DOHH2 (cell line): ENCODE data around the gene ECHS1.

Experiments used
- H3F3A ChIP-seq: fragments of 200-600 bp; sonication (generic), shearing (Covaris generic); 2 replicates; pipeline ENCODE4 v1.6.0; 2016; ENCODE audit warnings: antibody characterized with exemption, mild to moderate bottlenecking; ENCODE audit not compliant: control insufficient read depth, insufficient read depth
- H3K27ac ChIP-seq: fragments of 200-600 bp; sonication (generic); 2 replicates; pipeline ENCODE4 v1.5.1; 2014; ENCODE audit warnings: low read depth, mild to moderate bottlenecking, low read length, moderate library complexity
- H3K27me3 ChIP-seq: fragments of 200-600 bp; sonication (generic); 2 replicates; pipeline ENCODE4 v1.6.1; 2014; ENCODE audit warnings: mild to moderate bottlenecking, low read length, mixed read lengths; ENCODE audit not compliant: control insufficient read depth
- H3K36me3 ChIP-seq: fragments of 200-600 bp; sonication (generic); 2 replicates; pipeline ENCODE4 v1.6.1; 2014; ENCODE audit warnings: mild to moderate bottlenecking, low read length, moderate library complexity, mixed read lengths; ENCODE audit not compliant: control insufficient read depth
- H3K4me1 ChIP-seq: fragments of 200-600 bp; sonication (generic); 2 replicates; pipeline ENCODE4 v1.6.1; 2014; ENCODE audit warnings: mild to moderate bottlenecking, low read length, mixed read lengths; ENCODE audit not compliant: control insufficient read depth
- H3K4me2 ChIP-seq: fragments of 200-600 bp; sonication (generic); 2 replicates; pipeline ENCODE4 v1.6.0; 2014; ENCODE audit warnings: mild to moderate bottlenecking, low read length, moderate library complexity
- H3K4me3 ChIP-seq: fragments of 200-600 bp; sonication (generic); 2 replicates; pipeline ENCODE4 v1.5.1; 2014; ENCODE audit warnings: mild to moderate bottlenecking, low read length, mixed read lengths
- H3K79me2 ChIP-seq: fragments of 200-600 bp; sonication (generic); 2 replicates; pipeline ENCODE4 v1.6.1; 2014; ENCODE audit warnings: mild to moderate bottlenecking, low read length, mixed read lengths; ENCODE audit not compliant: control insufficient read depth
- H3K9me2 ChIP-seq: fragments of 200-600 bp; sonication (generic); replicated peaks from 2 replicates; pipeline ENCODE4 v1.6.1; 2014; ENCODE audit warnings: mild to moderate bottlenecking, low read length, mixed read lengths; ENCODE audit not compliant: control insufficient read depth
- H3K9me3 ChIP-seq: fragments of 200-600 bp; sonication (generic); 2 replicates; pipeline ENCODE4 v1.6.1; 2014; ENCODE audit warnings: antibody characterized with exemption, low read length, mixed read lengths; ENCODE audit not compliant: control insufficient read depth, insufficient read depth
- H4K20me1 ChIP-seq: fragments of 200-600 bp; sonication (generic); 2 replicates; pipeline ENCODE4 v1.6.0; 2014; ENCODE audit warnings: low read depth, mild to moderate bottlenecking, antibody characterized with exemption, low read length, moderate library complexity; ENCODE audit not compliant: control insufficient read depth, insufficient read depth
- EZH2phosphoT487 ChIP-seq: fragments of 200-600 bp; sonication (generic); IDR thresholded peaks from 2 replicates; pipeline ENCODE4 v1.6.1; 2017; ENCODE audit warnings: borderline replicate concordance, mild to moderate bottlenecking, antibody characterized with exemption, low read length, moderate library complexity, mixed read lengths
- TF ChIP-seq, protein P1 (sequence below): fragments of 200-600 bp; sonication (generic); IDR thresholded peaks from one replicate; pipeline ENCODE4 v1.5.1; 2014; ENCODE audit warnings: antibody characterized with exemption, mild to moderate bottlenecking, low read depth, low read length; ENCODE audit not compliant: poor library complexity, severe bottlenecking

ECHS1 gene

DNA sequence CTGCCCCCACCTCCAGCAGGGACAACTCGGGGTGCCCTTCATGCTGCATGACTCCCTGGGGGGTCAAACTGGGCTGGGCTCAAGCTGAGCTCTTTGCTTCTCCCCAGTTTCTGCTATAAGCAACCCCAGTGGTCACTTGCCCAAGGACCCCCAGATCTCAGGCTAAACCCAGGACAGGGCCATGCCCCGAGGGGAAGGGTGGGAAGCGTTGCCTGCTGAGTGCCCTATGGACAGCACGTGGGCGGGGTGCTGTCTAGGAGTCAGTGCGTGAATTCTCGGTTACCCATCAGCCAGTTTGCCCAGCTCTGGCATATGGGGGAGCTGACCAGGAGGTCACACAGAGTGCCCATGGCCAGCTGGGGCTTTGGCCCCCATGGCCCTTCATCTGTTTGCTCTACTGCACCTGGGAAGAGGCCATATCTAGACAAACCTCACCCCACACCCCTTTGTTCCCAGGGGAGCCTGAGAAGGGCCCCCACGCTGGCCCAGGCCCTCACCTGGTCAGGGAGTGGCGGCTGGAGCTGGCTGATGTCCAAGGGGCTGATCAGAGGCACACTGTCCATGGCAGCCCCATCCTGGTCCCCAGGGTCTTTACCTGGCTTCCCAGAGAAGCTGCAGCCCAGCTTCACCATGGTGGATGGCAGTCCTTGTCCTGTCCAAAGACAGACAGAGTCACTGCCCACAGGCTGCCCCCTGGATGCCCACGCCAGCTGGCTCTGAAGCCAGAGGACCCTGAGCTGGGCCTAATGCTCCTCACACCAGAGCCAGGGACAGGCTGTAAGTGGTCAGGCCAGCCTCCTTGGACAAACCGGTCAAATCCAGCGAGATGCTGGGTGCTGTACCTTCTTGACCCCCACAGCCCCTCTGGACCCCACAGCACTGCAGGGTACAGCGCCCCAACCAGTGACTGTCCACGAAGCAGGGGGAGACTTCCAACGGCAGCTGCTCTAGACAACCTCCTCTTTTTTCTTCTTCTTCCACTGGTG, 44.5 kb downstream of the ECHS1 start:
- no peak for TF ChIP-seq EZH2phosphoT487
- TF ChIP-seq, protein P1, sequence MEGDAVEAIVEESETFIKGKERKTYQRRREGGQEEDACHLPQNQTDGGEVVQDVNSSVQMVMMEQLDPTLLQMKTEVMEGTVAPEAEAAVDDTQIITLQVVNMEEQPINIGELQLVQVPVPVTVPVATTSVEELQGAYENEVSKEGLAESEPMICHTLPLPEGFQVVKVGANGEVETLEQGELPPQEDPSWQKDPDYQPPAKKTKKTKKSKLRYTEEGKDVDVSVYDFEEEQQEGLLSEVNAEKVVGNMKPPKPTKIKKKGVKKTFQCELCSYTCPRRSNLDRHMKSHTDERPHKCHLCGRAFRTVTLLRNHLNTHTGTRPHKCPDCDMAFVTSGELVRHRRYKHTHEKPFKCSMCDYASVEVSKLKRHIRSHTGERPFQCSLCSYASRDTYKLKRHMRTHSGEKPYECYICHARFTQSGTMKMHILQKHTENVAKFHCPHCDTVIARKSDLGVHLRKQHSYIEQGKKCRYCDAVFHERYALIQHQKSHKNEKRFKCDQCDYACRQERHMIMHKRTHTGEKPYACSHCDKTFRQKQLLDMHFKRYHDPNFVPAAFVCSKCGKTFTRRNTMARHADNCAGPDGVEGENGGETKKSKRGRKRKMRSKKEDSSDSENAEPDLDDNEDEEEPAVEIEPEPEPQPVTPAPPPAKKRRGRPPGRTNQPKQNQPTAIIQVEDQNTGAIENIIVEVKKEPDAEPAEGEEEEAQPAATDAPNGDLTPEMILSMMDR = no peak
- Histone ChIP-seq H3K9me2 (no peaks in the 10 kb centered on the region), H3K27me3 (peaks cover 34% of the 10 kb centered on the region), H3K4me3 (no peak overlapping the region), H3K9me3 (no peaks in the 10 kb centered on the region), H3K4me2 (no peak overlapping the region), H3K36me3 (no peaks in the 10 kb centered on the region), H3K79me2 (no peaks in the 10 kb centered on the region), H3F3A (peaks cover 3% of the 10 kb centered on the region; the same call in 1 of the 2 replicates), H3K4me1 (peaks cover 11% of the 10 kb centered on the region), H3K27ac (no peak overlapping the region), H4K20me1 (no peaks in the 10 kb centered on the region)

DNA sequence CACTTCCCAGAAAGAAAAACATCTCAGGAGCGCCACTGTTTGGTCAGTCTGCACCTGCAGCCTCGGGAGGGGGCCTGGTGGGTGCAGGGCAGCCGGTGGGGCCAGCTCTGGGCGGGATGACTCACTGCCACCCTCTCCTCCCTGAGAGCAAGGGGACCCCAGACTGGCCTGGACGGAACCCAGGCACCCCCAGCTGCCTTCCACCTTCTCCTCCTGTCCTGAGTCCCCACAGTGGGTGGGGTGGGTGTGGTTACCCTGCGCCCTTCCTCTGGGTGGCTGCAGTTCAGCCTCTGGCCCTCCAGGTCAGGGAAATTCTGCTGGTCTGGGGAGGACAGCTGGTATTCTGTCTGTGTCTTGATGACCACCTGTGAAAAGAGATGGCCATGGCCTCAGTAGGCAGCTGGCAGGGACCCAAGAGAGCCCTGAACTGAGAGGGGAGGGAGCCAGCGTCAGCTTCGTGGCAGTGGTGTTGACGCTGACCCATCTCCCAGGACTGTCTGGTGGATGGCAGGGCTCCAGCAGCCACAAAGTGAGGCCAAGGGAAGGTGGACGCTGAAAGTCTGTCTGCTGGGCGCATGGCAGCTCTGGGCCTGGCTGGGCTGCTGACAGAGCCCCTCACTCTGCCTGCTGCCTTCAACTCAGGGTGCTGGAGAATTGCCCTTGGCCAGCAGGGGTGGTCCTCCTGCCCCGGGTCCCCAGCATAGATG, 45.4 kb downstream of the ECHS1 start:
- Histone ChIP-seq H4K20me1 (no peaks in the 10 kb centered on the region), H3K36me3 (no peaks in the 10 kb centered on the region), H3F3A (peaks cover 3% of the 10 kb centered on the region; the same call in 1 of the 2 replicates), H3K9me3 (no peaks in the 10 kb centered on the region), H3K4me2 (no peak overlapping the region), H3K27ac (no peak overlapping the region), H3K4me3 (no peak overlapping the region), H3K9me2 (no peaks in the 10 kb centered on the region), H3K79me2 (no peaks in the 10 kb centered on the region), H3K4me1 (peaks cover 11% of the 10 kb centered on the region), H3K27me3 (peaks cover 34% of the 10 kb centered on the region)
- TF ChIP-seq, protein P1 = no peak
- TF ChIP-seq EZH2phosphoT487 = no peak

DNA sequence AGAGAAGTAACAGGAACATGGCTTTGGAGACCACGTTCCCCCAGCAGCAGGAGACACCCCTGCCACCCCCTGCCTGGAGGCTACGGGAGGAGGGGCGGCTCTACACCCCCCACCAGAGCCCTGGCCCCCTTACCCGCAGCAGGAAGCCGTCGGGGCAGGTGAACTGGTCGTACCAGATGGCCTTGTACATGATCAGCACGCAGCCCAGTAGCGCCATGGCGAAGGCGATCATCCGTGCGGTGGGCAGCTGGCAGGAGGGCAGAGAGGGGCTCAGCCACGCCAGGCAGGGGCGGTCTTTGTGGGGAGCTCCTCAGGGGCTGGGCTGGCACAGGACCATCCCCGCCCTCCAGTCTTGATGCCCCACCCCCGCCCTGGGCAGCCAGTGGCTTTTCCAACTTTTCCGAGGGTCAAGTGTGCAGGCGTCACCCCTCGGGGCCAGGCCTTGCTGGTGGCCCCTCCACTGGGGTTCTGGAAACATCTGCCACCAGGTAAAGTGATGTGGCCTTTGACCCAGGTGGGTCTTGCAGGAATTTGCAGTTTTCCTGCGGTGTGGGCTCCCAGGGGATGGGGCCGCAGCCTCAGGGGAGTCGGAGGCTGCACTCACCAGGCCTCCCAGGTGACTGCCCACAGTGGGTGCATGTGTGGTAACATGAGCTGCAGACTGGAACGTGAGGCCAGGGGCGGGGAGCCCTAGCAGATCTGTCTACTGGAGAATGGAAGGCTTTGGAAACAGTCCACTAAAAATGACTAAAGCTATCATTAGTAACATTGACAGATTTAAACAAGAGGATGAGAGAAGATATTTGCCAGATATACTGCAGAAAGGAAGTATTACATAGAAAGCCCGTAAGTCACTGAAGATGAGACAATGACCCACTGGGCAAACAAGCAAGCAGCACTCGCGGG, 46.2 kb downstream of the ECHS1 start:
- no peaks in the 10 kb centered on the region for H3K36me3 ChIP-seq
- H3F3A ChIP-seq = peaks cover 3% of the 10 kb centered on the region; the same call in 1 of the 2 replicates
- no peaks in the 10 kb centered on the region for H3K79me2 ChIP-seq
- no peaks in the 10 kb centered on the region for H4K20me1 ChIP-seq
- no peak overlapping the region for H3K4me2 ChIP-seq
- H3K4me3 ChIP-seq = no peak overlapping the region
- no peaks in the 10 kb centered on the region for H3K9me3 ChIP-seq
- no peaks in the 10 kb centered on the region for H3K9me2 ChIP-seq
- H3K27me3 ChIP-seq = peaks cover 33% of the 10 kb centered on the region
- peaks cover 11% of the 10 kb centered on the region for H3K4me1 ChIP-seq
- TF ChIP-seq, protein P1 = no peak
- TF ChIP-seq EZH2phosphoT487 = no peak
- no peak overlapping the region for H3K27ac ChIP-seq
